HepG2 (cell line): Measurements from ENCODE around the gene REST. TPM values are rescaled to one million over a fixed set of nuclear protein-coding genes. Genes with fewer than 3 reads are reported as not detected.

ENCODE experiments used
- DZIP1 ChIP-seq: sonication (generic); formaldehyde crosslinking; IDR thresholded peaks from 2 replicates; pipeline ENCODE4 v1.5.0; 2020; ENCODE audit warnings: mild to moderate bottlenecking, missing genetic modification reagents
- HMGA1 ChIP-seq: sonication (generic); formaldehyde crosslinking; conservative IDR thresholded peaks from 2 replicates; pipeline ENCODE4 v1.4.0; 2020; ENCODE audit warnings: missing genetic modification reagents
- JDP2 ChIP-seq: sonication (generic); formaldehyde crosslinking; IDR thresholded peaks from 2 replicates; pipeline ENCODE4 v1.8.1; 2022; ENCODE audit warnings: missing genetic modification reagents, borderline replicate concordance
- KLF12 ChIP-seq: sonication (generic); formaldehyde crosslinking; IDR thresholded peaks from 2 replicates; pipeline ENCODE4 v1.4.0; 2020; ENCODE audit warnings: missing genetic modification reagents, borderline replicate concordance
- SNAPC4 ChIP-seq: sonication (generic); formaldehyde crosslinking; IDR thresholded peaks from 2 replicates; pipeline ENCODE4 v1.4.0; 2020; ENCODE audit warnings: mild to moderate bottlenecking, missing genetic modification reagents
- UBTF ChIP-seq: sonication (generic); formaldehyde crosslinking; IDR thresholded peaks from 2 replicates; pipeline ENCODE4 v1.4.0; 2020; ENCODE audit warnings: mild to moderate bottlenecking, missing genetic modification reagents
- YEATS4 ChIP-seq: sonication (generic); formaldehyde crosslinking; IDR thresholded peaks from 2 replicates; pipeline ENCODE4 v1.4.0; 2020; ENCODE audit warnings: missing genetic modification reagents, borderline replicate concordance
- ZBTB2 ChIP-seq: sonication (generic); formaldehyde crosslinking; IDR thresholded peaks from 2 replicates; pipeline ENCODE4 v1.8.0; 2022; ENCODE audit warnings: low read depth, missing genetic modification reagents
- ZKSCAN5 ChIP-seq: sonication (generic); formaldehyde crosslinking; IDR thresholded peaks from 2 replicates; pipeline ENCODE4 v1.5.1; 2020; ENCODE audit warnings: mild to moderate bottlenecking, missing genetic modification reagents
- ZNF224 ChIP-seq: sonication (generic); formaldehyde crosslinking; IDR thresholded peaks from 2 replicates; pipeline ENCODE4 v1.5.0; 2020; ENCODE audit warnings: mild to moderate bottlenecking, missing genetic modification reagents
- ZNF383 ChIP-seq: sonication (generic); formaldehyde crosslinking; IDR thresholded peaks from 2 replicates; pipeline ENCODE4 v1.4.0; 2020; ENCODE audit warnings: missing genetic modification reagents, mild to moderate bottlenecking, borderline replicate concordance
- ZNF432 ChIP-seq: sonication (generic); formaldehyde crosslinking; IDR thresholded peaks from 2 replicates; pipeline ENCODE4 v1.5.0; 2020; ENCODE audit warnings: missing genetic modification reagents, mild to moderate bottlenecking, borderline replicate concordance
- ZNF564 ChIP-seq: sonication (generic); formaldehyde crosslinking; IDR thresholded peaks from 2 replicates; pipeline ENCODE4 v1.8.1; 2023; ENCODE audit warnings: mild to moderate bottlenecking, missing genetic modification reagents
- ZNF879 ChIP-seq: sonication (generic); formaldehyde crosslinking; IDR thresholded peaks from 2 replicates; pipeline ENCODE4 v1.8.1; 2023; ENCODE audit warnings: missing genetic modification reagents
- ZXDC ChIP-seq: sonication (generic); formaldehyde crosslinking; IDR thresholded peaks from 2 replicates; pipeline ENCODE4 v1.5.0; 2020; ENCODE audit warnings: mild to moderate bottlenecking, missing genetic modification reagents
- polyA plus RNA-seq, 8 experiments: library from polyadenylated mRNA; depleted of rRNA in 3 of 8; stranded (reverse) in 7 of 8; unstranded in 1 of 8; fragments of >200 nt; fragmentation: Illumina TruSeq in 4 of 8; extraction: Trizol in 4 of 8; gene quantifications; 2 replicates each; pipeline versions ENCODE4 v1.2.1 to v1.2.3, GENCODE V29; 2011 to 2016; ENCODE audit warnings: low read depth in 4 of 8, missing spikeins in 1 of 8, mixed read lengths in 1 of 8; ENCODE audit not compliant: insufficient read depth in 1 of 8
- total RNA-seq, 5 experiments: library from RNA; depleted of rRNA; stranded (reverse); fragments of >200 nt; fragmentation: Illumina TruSeq; extraction: Trizol; gene quantifications; 2 replicates each; pipeline ENCODE4 v1.2.3, GENCODE V29; 2016; ENCODE audit warnings: low read depth in 1 of 5

REST gene
- total and polyA plus RNA-seq, 2 of the 13 experiments (the other 11 are each of a cell fraction or from before 2014, with no cell fraction given): 12.7 to 22.4 TPM

- TF ChIP-seq ZBTB2 (CRISPR knock-in tag) (no peak), ZXDC (CRISPR knock-in tag) (no peak), JDP2 (CRISPR knock-in tag) (no peak), ZNF383 (CRISPR knock-in tag) (no peak), HMGA1 (CRISPR knock-in tag) (no peak), ZNF879 (CRISPR knock-in tag) (0 out of 2 replicates have a peak, but pooled peaks have one; percentile 46), UBTF (CRISPR knock-in tag) (no peak), ZNF432 (CRISPR knock-in tag) (no peak), YEATS4 (CRISPR knock-in tag) (no peak; the same call in 1 of the 2 replicates), ZKSCAN5 (CRISPR knock-in tag) (no peak), DZIP1 (CRISPR knock-in tag) (no peak), KLF12 (CRISPR knock-in tag) (no peak), ZNF564 (CRISPR knock-in tag) (no peak), SNAPC4 (CRISPR knock-in tag) (no peak), ZNF224 (no peak)
Observed at GRCh38 chr4:56976283-56976836, 68.7 kb downstream of the REST start (continued).
